Adrenal gland (tissue), 5 donors: ENCODE results near the gene TOX2.

Experiments used
- POLR2A ChIP-seq, 2 donors: fragments of 450-650 bp; IDR thresholded peaks; one replicate each; pipeline ENCODE4 v1.6.1; 2017; ENCODE audit warnings: antibody characterized with exemption in 2 of 2, mild to moderate bottlenecking in 2 of 2, moderate library complexity in 1 of 2
- TF ChIP-seq, protein P1 (sequence below), 6 experiments: fragments of 450-650 bp in 4 of 6; fragments of 200-600 bp in 2 of 6; sonication (generic) in 1 of 6; IDR thresholded peaks; 1 replicate in 5 of 6; 2 replicates in 1 of 6; pipeline versions ENCODE4 v1.5.1 to v1.8.0; 2016 to 2021; ENCODE audit warnings: antibody characterized with exemption in 6 of 6, mild to moderate bottlenecking in 2 of 6, moderate library complexity in 1 of 6
- donor health status: DM: no; HTN: no; CAD: no.

DNA sequence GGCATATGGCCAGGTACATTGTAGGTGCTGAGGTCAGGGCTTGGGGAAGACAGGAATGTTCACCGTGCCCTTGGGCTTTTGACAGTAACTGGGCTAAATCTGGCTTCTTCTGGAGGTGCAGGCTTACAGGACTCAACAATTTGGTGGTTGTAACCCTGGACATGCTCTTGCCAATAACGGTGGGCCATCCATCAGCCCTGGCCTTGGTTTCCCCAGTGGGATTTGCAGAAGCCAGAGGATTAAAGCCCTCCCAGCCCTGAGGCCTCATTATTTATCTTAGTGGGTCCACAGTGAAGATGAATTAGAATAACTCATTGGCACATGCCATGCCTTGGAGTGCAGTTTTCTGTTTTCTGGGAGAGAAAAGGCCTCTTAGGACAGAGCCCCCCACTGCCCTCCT is 44.0 kb downstream of the TOX2 start:
- TF ChIP-seq, protein P1, sequence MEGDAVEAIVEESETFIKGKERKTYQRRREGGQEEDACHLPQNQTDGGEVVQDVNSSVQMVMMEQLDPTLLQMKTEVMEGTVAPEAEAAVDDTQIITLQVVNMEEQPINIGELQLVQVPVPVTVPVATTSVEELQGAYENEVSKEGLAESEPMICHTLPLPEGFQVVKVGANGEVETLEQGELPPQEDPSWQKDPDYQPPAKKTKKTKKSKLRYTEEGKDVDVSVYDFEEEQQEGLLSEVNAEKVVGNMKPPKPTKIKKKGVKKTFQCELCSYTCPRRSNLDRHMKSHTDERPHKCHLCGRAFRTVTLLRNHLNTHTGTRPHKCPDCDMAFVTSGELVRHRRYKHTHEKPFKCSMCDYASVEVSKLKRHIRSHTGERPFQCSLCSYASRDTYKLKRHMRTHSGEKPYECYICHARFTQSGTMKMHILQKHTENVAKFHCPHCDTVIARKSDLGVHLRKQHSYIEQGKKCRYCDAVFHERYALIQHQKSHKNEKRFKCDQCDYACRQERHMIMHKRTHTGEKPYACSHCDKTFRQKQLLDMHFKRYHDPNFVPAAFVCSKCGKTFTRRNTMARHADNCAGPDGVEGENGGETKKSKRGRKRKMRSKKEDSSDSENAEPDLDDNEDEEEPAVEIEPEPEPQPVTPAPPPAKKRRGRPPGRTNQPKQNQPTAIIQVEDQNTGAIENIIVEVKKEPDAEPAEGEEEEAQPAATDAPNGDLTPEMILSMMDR (IDR thresholded peaks at IDR 0.05) = no peak
- no peak for TF ChIP-seq POLR2A (IDR thresholded peaks at IDR 0.05)
